WTC11 (cell line): Measurements from ENCODE around the gene GPX4. TPM values are rescaled to one million over a fixed set of nuclear protein-coding genes. Genes with fewer than 3 reads are reported as not detected.

ENCODE experiments used
- ATAC-seq: fragments of 200-7000 bp; cut with Tn5 transposase; 2 replicates; pipeline ENCODE4 v1.10.0; 2021; ENCODE audit warnings: mild to moderate bottlenecking, moderate library complexity
- CTCF ChIA-PET: fragments of 300-600 bp; sonication (Branson Sonifier 250); formaldehyde crosslinking; loops from one replicate; lab custom pipeline; 2021; ENCODE audit warnings: antibody characterized with exemption; lab: Charles Lee
- POLR2A ChIA-PET: fragments of 350-600 bp; sonication (Branson Sonifier 250); formaldehyde crosslinking; loops from one replicate; lab custom pipeline; 2021; ENCODE audit warnings: antibody characterized with exemption; lab: Charles Lee
- DNase-seq: peaks from one replicate; pipeline ENCODE4 v3.0.0; 2021; ENCODE audit warnings: low spot score
- H3K27ac Mint-ChIP-seq: 2 replicates; pipeline ENCODE4 v1.8.0; 2021; ENCODE audit warnings: mixed read lengths
- H3K27me3 Mint-ChIP-seq: 2 replicates; pipeline ENCODE4 v1.8.0; 2021; ENCODE audit warnings: low read depth, mild to moderate bottlenecking, moderate library complexity, mixed read lengths
- H3K36me3 Mint-ChIP-seq: 2 replicates; pipeline ENCODE4 v1.8.0; 2021; ENCODE audit warnings: mixed read lengths
- H3K4me1 Mint-ChIP-seq: 2 replicates; pipeline ENCODE4 v1.8.0; 2022; ENCODE audit warnings: mixed read lengths
- H3K4me3 Mint-ChIP-seq: 2 replicates; pipeline ENCODE4 v1.8.0; 2021; ENCODE audit warnings: mild to moderate bottlenecking, moderate library complexity, mixed read lengths
- H3K9me3 Mint-ChIP-seq: 2 replicates; pipeline ENCODE4 v1.8.0; 2021; ENCODE audit warnings: mixed read lengths
- CREB1 ChIP-seq: sonication (generic); formaldehyde crosslinking; IDR thresholded peaks from 2 replicates; pipeline ENCODE4 v1.8.0; 2023; ENCODE audit warnings: mild to moderate bottlenecking, missing genetic modification reagents
- CTCF ChIP-seq: fragments of 200-600 bp; IDR thresholded peaks from 2 replicates; pipeline ENCODE4 v1.8.0; 2022; ENCODE audit warnings: antibody characterized with exemption
- E2F4 ChIP-seq: sonication (generic); formaldehyde crosslinking; IDR thresholded peaks from 2 replicates; pipeline ENCODE4 v1.8.1; 2022; ENCODE audit warnings: low read depth, mild to moderate bottlenecking, moderate library complexity, missing genetic modification reagents, borderline replicate concordance
- E2F5 ChIP-seq: sonication (generic); formaldehyde crosslinking; IDR thresholded peaks from 2 replicates; pipeline ENCODE4 v1.8.1; 2022; ENCODE audit warnings: mild to moderate bottlenecking, moderate library complexity, missing genetic modification reagents
- GTF2I ChIP-seq: fragments of 250-450 bp; sonication (Bioruptor Pico); conservative IDR thresholded peaks from 2 replicates; pipeline ENCODE4 v1.4.0; 2021; ENCODE audit warnings: mild to moderate bottlenecking
- IRF2 ChIP-seq: sonication (generic); formaldehyde crosslinking; IDR thresholded peaks from 2 replicates; pipeline ENCODE4 v1.8.0; 2022; ENCODE audit warnings: low read depth, missing genetic modification reagents, borderline replicate concordance
- NFE2L1 ChIP-seq: sonication (generic); formaldehyde crosslinking; IDR thresholded peaks from 2 replicates; pipeline ENCODE4 v1.8.1; 2023; ENCODE audit warnings: missing genetic modification reagents
- PREB ChIP-seq: sonication (generic); formaldehyde crosslinking; IDR thresholded peaks from 2 replicates; pipeline ENCODE4 v1.8.1; 2022; ENCODE audit warnings: mild to moderate bottlenecking, missing genetic modification reagents, moderate library complexity, borderline replicate concordance
- PRRX2 ChIP-seq: fragments of 250-450 bp; sonication (Bioruptor Pico); IDR thresholded peaks from 2 replicates; pipeline ENCODE4 v1.8.0; 2021; ENCODE audit warnings: mild to moderate bottlenecking
- SMAD3 ChIP-seq: sonication (generic); formaldehyde crosslinking; IDR thresholded peaks from 2 replicates; pipeline ENCODE4 v1.8.0; 2022; ENCODE audit warnings: missing genetic modification reagents, mild to moderate bottlenecking, borderline replicate concordance
- SOX15 ChIP-seq: fragments of 250-450 bp; sonication (Bioruptor Pico); IDR thresholded peaks from 2 replicates; pipeline ENCODE4 v1.9.0; 2021; ENCODE audit warnings: mild to moderate bottlenecking
- USF2 ChIP-seq: sonication (generic); formaldehyde crosslinking; IDR thresholded peaks from 2 replicates; pipeline ENCODE4 v1.8.1; 2023; ENCODE audit warnings: mild to moderate bottlenecking, missing genetic modification reagents, moderate library complexity
- ZBTB21 ChIP-seq: sonication (generic); formaldehyde crosslinking; IDR thresholded peaks from 2 replicates; pipeline ENCODE4 v1.8.1; 2023; ENCODE audit warnings: mild to moderate bottlenecking, missing genetic modification reagents, borderline replicate concordance
- ZNF121 ChIP-seq: sonication (generic); formaldehyde crosslinking; IDR thresholded peaks from 2 replicates; pipeline ENCODE4 v1.8.0; 2023; ENCODE audit warnings: missing genetic modification reagents
- ZNF138 ChIP-seq: sonication (generic); formaldehyde crosslinking; conservative IDR thresholded peaks from 2 replicates; pipeline ENCODE4 v1.8.1; 2022; ENCODE audit warnings: mild to moderate bottlenecking, moderate library complexity, missing genetic modification reagents
- ZNF219 ChIP-seq: sonication (generic); formaldehyde crosslinking; IDR thresholded peaks from 2 replicates; pipeline ENCODE4 v1.8.0; 2023; ENCODE audit warnings: missing genetic modification reagents, mild to moderate bottlenecking, borderline replicate concordance
- total RNA-seq: library from RNA; stranded (reverse); gene quantifications from 3 replicates; pipeline ENCODE4 v1.2.3, GENCODE V29; 2021

Gene GPX4
- total RNA-seq, 1 experiment from 2014 or later, result 363 TPM

- TF ChIP-seq PREB (CRISPR knock-in tag), result no peak
Measured at GRCh38 chr19:1070931-1071791, 32.6 kb upstream of the GPX4 start (continued).

- no peak for DNase-seq
- H3K27ac Mint-ChIP-seq, result no peak overlapping the region
- CTCF ChIA-PET, result interaction anchor here (0.7 to 2.6 kb wide), 3 partner anchors 9 to 194 kb away, joined by 3 to 45 read pairs (median 7); no protein-coding TSS in a partner anchor
- TF ChIP-seq ZNF121 (CRISPR knock-in tag) (peak; percentile 94), NFE2L1 (CRISPR knock-in tag) (no peak), GTF2I (peak; percentile 88), CREB1 (CRISPR knock-in tag) (no peak)
- H3K9me3 Mint-ChIP-seq, result no peaks in the 10 kb centered on the region
- H3K4me3 Mint-ChIP-seq, result peak overlapping the region; percentile 72
- H3K36me3 Mint-ChIP-seq, result peaks cover 9% of the 10 kb centered on the region
- ATAC-seq, result no peak
- peaks cover 21% of the 10 kb centered on the region for H3K27me3 Mint-ChIP-seq
- POLR2A ChIA-PET, result interaction anchor here (1.0 to 2.4 kb wide), 2 partner anchors 9 to 32 kb away, joined by 3 to 22 read pairs; no protein-coding TSS in a partner anchor
- H3K4me1 Mint-ChIP-seq, result peaks cover 4% of the 10 kb centered on the region
Measured at GRCh38 chr19:1072371-1073015, 31.3 kb upstream of the GPX4 start.

- no peak for ATAC-seq
- no peak overlapping the region for H3K4me3 Mint-ChIP-seq
- H3K27me3 Mint-ChIP-seq, result peaks cover 18% of the 10 kb centered on the region
- no peak for DNase-seq
- H3K36me3 Mint-ChIP-seq, result peaks cover 9% of the 10 kb centered on the region
- TF ChIP-seq USF2 (CRISPR knock-in tag) (no peak), ZNF138 (CRISPR knock-in tag) (no peak), SMAD3 (CRISPR knock-in tag) (no peak), ZBTB21 (no peak), PRRX2 (CRISPR knock-in tag) (no peak), IRF2 (no peak), SOX15 (CRISPR knock-in tag) (no peak), PREB (CRISPR knock-in tag) (no peak), E2F4 (CRISPR knock-in tag) (no peak), ZNF219 (CRISPR knock-in tag) (no peak), E2F5 (CRISPR knock-in tag) (no peak), CTCF (no peak)
- ChIA-PET CTCF (interaction anchor here (1.6 kb wide), 1 partner anchor 8 kb away, joined by 6 read pairs; no protein-coding TSS in a partner anchor), POLR2A (no interaction called here)
- H3K9me3 Mint-ChIP-seq, result no peaks in the 10 kb centered on the region
- H3K4me1 Mint-ChIP-seq, result peaks cover 4% of the 10 kb centered on the region
- H3K27ac Mint-ChIP-seq, result no peak overlapping the region
Measured at GRCh38 chr19:1073063-1073955, 30.5 kb upstream of the GPX4 start.
